Measurements from ENCODE around the gene RNF145. TPM values are rescaled to one million over a fixed set of nuclear protein-coding genes. Genes with fewer than 3 reads are reported as not detected.
A peak's percentile ranks its signal among the peaks of the same experiment; 100 is the strongest.

Gene RNF145
- total RNA-seq, 1 donor from 2014 or later, result 93.1 TPM

- H3K4me1 Mint-ChIP-seq, result no peaks in the 10 kb centered on the region
- peak; percentile 83 for TF ChIP-seq CTCF (IDR thresholded peaks at IDR 0.05; ENCODE audit: unreplicated experiment)
- no peaks in the 10 kb centered on the region for H3K9me3 Mint-ChIP-seq
- no peaks in the 10 kb centered on the region for H3K27me3 Mint-ChIP-seq (ENCODE audit: low read depth)
- DNase-seq (ENCODE audit: low spot score in 2 of 2, unreplicated experiment in 2 of 2), result no peak
- H3K27ac Mint-ChIP-seq, result peak overlapping the region; percentile 34
- no peak overlapping the region for H3K4me3 Mint-ChIP-seq
- H3K36me3 Mint-ChIP-seq, result peaks cover 14% of the 10 kb centered on the region
Observed at GRCh38 chr5:159156426-159157238, 52.7 kb downstream of the RNF145 start.

GRCh38 chr5:159155960-159156359 lies 53.4 kb downstream of the RNF145 start:
- no peak for DNase-seq (ENCODE audit: low spot score in 2 of 2, unreplicated experiment in 2 of 2)
- peaks cover 5% of the 10 kb centered on the region for H3K27me3 Mint-ChIP-seq (ENCODE audit: low read depth)
- H3K9me3 Mint-ChIP-seq, result peaks cover 4% of the 10 kb centered on the region
- H3K4me1 Mint-ChIP-seq, result no peaks in the 10 kb centered on the region
- H3K4me3 Mint-ChIP-seq, result no peak overlapping the region
- H3K36me3 Mint-ChIP-seq, result peaks cover 10% of the 10 kb centered on the region
- TF ChIP-seq CTCF (IDR thresholded peaks at IDR 0.05; ENCODE audit: unreplicated experiment), result no peak
- H3K27ac Mint-ChIP-seq, result no peak overlapping the region

- H3K4me3 Mint-ChIP-seq, result no peak overlapping the region
- DNase-seq (ENCODE audit: low spot score in 2 of 2, unreplicated experiment in 2 of 2), result no peak
- no peaks in the 10 kb centered on the region for H3K4me1 Mint-ChIP-seq
- no peak overlapping the region for H3K27ac Mint-ChIP-seq
- TF ChIP-seq CTCF (IDR thresholded peaks at IDR 0.05; ENCODE audit: unreplicated experiment), result no peak
- H3K36me3 Mint-ChIP-seq, result no peaks in the 10 kb centered on the region
- H3K9me3 Mint-ChIP-seq, result peaks cover 14% of the 10 kb centered on the region
- H3K27me3 Mint-ChIP-seq (ENCODE audit: low read depth), result peaks cover 26% of the 10 kb centered on the region
Observed at GRCh38 chr5:159152876-159153275, 56.5 kb downstream of the RNF145 start.

GRCh38 chr5:159149085-159149484 lies 60.3 kb downstream of the RNF145 start:
- Mint-ChIP-seq H3K4me1 (no peaks in the 10 kb centered on the region), H3K4me3 (no peak overlapping the region), H3K36me3 (no peaks in the 10 kb centered on the region), H3K27ac (no peak overlapping the region), H3K9me3 (peaks cover 18% of the 10 kb centered on the region), H3K27me3 (ENCODE audit: low read depth) (peaks cover 46% of the 10 kb centered on the region)
- no peak for DNase-seq (ENCODE audit: low spot score in 2 of 2, unreplicated experiment in 2 of 2)
- no peak for TF ChIP-seq CTCF (IDR thresholded peaks at IDR 0.05; ENCODE audit: unreplicated experiment)

GRCh38 chr5:159147976-159148375 lies 61.4 kb downstream of the RNF145 start:
- Mint-ChIP-seq H3K4me3 (no peak overlapping the region), H3K4me1 (no peaks in the 10 kb centered on the region), H3K27me3 (ENCODE audit: low read depth) (peaks cover 57% of the 10 kb centered on the region), H3K9me3 (peaks cover 18% of the 10 kb centered on the region), H3K36me3 (no peaks in the 10 kb centered on the region), H3K27ac (no peak overlapping the region)
- TF ChIP-seq CTCF (IDR thresholded peaks at IDR 0.05; ENCODE audit: unreplicated experiment), result no peak
- DNase-seq (ENCODE audit: low spot score in 2 of 2, unreplicated experiment in 2 of 2), result no peak
